Measurements from ENCODE around the gene DDB1.

Gene DDB1

GRCh38 chr11:61333550-61334433, 887 bp upstream of the DDB1 start:
- Histone ChIP-seq H3K36me3 (ENCODE audit: insufficient read depth, low read length) (peaks cover 31% of the 10 kb centered on the region), H3K9me3 (ENCODE audit: low read length) (no peaks in the 10 kb centered on the region), H3K4me2 (ENCODE audit: low read length) (peak overlapping the region; percentile 99), H2AFZ (ENCODE audit: low read length) (no peak overlapping the region), H3K27me3 (ENCODE audit: insufficient read depth, low read length) (no peaks in the 10 kb centered on the region), H3K9me2 (ENCODE audit: low read depth, low read length) (no peaks in the 10 kb centered on the region), H3F3A (ENCODE audit: insufficient read depth, low read length) (no peaks in the 10 kb centered on the region), H3K4me3 (ENCODE audit: low read depth, low read length, poor library complexity, severe bottlenecking) (peak overlapping the region; percentile 95), H3K79me2 (ENCODE audit: insufficient read depth, low read length) (peaks cover 41% of the 10 kb centered on the region), H3K4me1 (ENCODE audit: insufficient read depth, low read length, severe bottlenecking) (peaks cover 54% of the 10 kb centered on the region), H3K9ac (ENCODE audit: low read length) (peak overlapping the region; percentile 100), H4K20me1 (ENCODE audit: insufficient read depth, low read length) (no peaks in the 10 kb centered on the region), H3K27ac (ENCODE audit: low read depth, low read length, poor library complexity, severe bottlenecking) (peak overlapping the region; percentile 90)
- no peak for TF ChIP-seq CTCF (IDR thresholded peaks at IDR 0.05; ENCODE audit: low read length)
- no peak for TF ChIP-seq EZH2 (IDR thresholded peaks at IDR 0.05; ENCODE audit: borderline replicate concordance, low read length)

- no peak overlapping the region for H2AFZ ChIP-seq (ENCODE audit: low read length)
- no peaks in the 10 kb centered on the region for H3F3A ChIP-seq (ENCODE audit: insufficient read depth, low read length)
- H3K9me2 ChIP-seq (ENCODE audit: low read depth, low read length): no peaks in the 10 kb centered on the region
- H3K4me1 ChIP-seq (ENCODE audit: insufficient read depth, low read length, severe bottlenecking): peaks cover 54% of the 10 kb centered on the region
- no peaks in the 10 kb centered on the region for H3K27me3 ChIP-seq (ENCODE audit: insufficient read depth, low read length)
- peak overlapping the region; percentile 95 for H3K4me3 ChIP-seq (ENCODE audit: low read depth, low read length, poor library complexity, severe bottlenecking)
- H3K9me3 ChIP-seq (ENCODE audit: low read length): no peaks in the 10 kb centered on the region
- H3K27ac ChIP-seq (ENCODE audit: low read depth, low read length, poor library complexity, severe bottlenecking): peak overlapping the region; percentile 16
- H3K79me2 ChIP-seq (ENCODE audit: insufficient read depth, low read length): peaks cover 45% of the 10 kb centered on the region
- peak overlapping the region; percentile 100 for H3K9ac ChIP-seq (ENCODE audit: low read length)
- H4K20me1 ChIP-seq (ENCODE audit: insufficient read depth, low read length): no peaks in the 10 kb centered on the region
- peaks cover 37% of the 10 kb centered on the region; the same call in 1 of the 2 replicates for H3K36me3 ChIP-seq (ENCODE audit: insufficient read depth, low read length)
- H3K4me2 ChIP-seq (ENCODE audit: low read length): peak overlapping the region; percentile 99
- no peak for TF ChIP-seq EZH2 (IDR thresholded peaks at IDR 0.05; ENCODE audit: borderline replicate concordance, low read length)
- no peak for TF ChIP-seq CTCF (IDR thresholded peaks at IDR 0.05; ENCODE audit: low read length)
Measured at GRCh38 chr11:61332281-61332796, 566 bp downstream of the DDB1 start.

- H3K36me3 ChIP-seq (ENCODE audit: insufficient read depth, low read length): peaks cover 44% of the 10 kb centered on the region; the same call in 1 of the 2 replicates
- H3K27ac ChIP-seq (ENCODE audit: low read depth, low read length, poor library complexity, severe bottlenecking): no peak overlapping the region
- H3K4me3 ChIP-seq (ENCODE audit: low read depth, low read length, poor library complexity, severe bottlenecking): peak overlapping the region; percentile 95
- H3K4me1 ChIP-seq (ENCODE audit: insufficient read depth, low read length, severe bottlenecking): peaks cover 52% of the 10 kb centered on the region
- peaks cover 45% of the 10 kb centered on the region for H3K79me2 ChIP-seq (ENCODE audit: insufficient read depth, low read length)
- H3K4me2 ChIP-seq (ENCODE audit: low read length): peak overlapping the region; percentile 99
- no peaks in the 10 kb centered on the region for H4K20me1 ChIP-seq (ENCODE audit: insufficient read depth, low read length)
- H2AFZ ChIP-seq (ENCODE audit: low read length): no peak overlapping the region
- no peaks in the 10 kb centered on the region for H3F3A ChIP-seq (ENCODE audit: insufficient read depth, low read length)
- no peaks in the 10 kb centered on the region for H3K9me2 ChIP-seq (ENCODE audit: low read depth, low read length)
- H3K9ac ChIP-seq (ENCODE audit: low read length): peak overlapping the region; percentile 100
- no peak for TF ChIP-seq EZH2 (IDR thresholded peaks at IDR 0.05; ENCODE audit: borderline replicate concordance, low read length)
- TF ChIP-seq CTCF (IDR thresholded peaks at IDR 0.05; ENCODE audit: low read length): no peak
- no peaks in the 10 kb centered on the region for H3K27me3 ChIP-seq (ENCODE audit: insufficient read depth, low read length)
- no peaks in the 10 kb centered on the region for H3K9me3 ChIP-seq (ENCODE audit: low read length)
Measured at GRCh38 chr11:61331651-61332050, 1.3 kb downstream of the DDB1 start.

All from OCI-LY1 (cell line).